Adrenal gland (tissue), 12 donors: ENCODE measurements around the gene FJX1. TPM values are rescaled to one million over a fixed set of nuclear protein-coding genes. Genes with fewer than 3 reads are reported as not detected.

Experiments
- DNase-seq, 7 donors: peaks; one replicate each; pipeline ENCODE4 v3.0.0-alpha.2; 2019 to 2020
- H3K27ac ChIP-seq, 5 donors: fragments of 200-600 bp; sonication (generic) in 4 of 5; 1 replicate in 3 of 5; 2 replicates in 2 of 5; pipeline versions ENCODE4 v1.5.1 to v1.8.0; 2016 to 2020; ENCODE audit warnings: mild to moderate bottlenecking in 1 of 5
- H3K27me3 ChIP-seq: fragments of 200-600 bp; 2 replicates; pipeline ENCODE4 v1.8.0; 2021
- H3K36me3 ChIP-seq, 2 donors: fragments of 200-600 bp; replicated peaks in 1 of 2; 1 replicate in 1 of 2; 2 replicates in 1 of 2; pipeline versions ENCODE4 v1.5.1 to v1.8.0; 2018 to 2022
- H3K4me1 ChIP-seq, 2 donors: fragments of 200-600 bp; replicated peaks in 1 of 2; 1 replicate in 1 of 2; 2 replicates in 1 of 2; pipeline versions ENCODE4 v1.5.1 to v1.8.0; 2018 to 2021
- H3K4me3 ChIP-seq, 4 donors: fragments of 200-600 bp; sonication (generic) in 3 of 4; one replicate each; pipeline ENCODE4 v1.5.1; 2016 to 2018
- H3K9me3 ChIP-seq, 3 donors: fragments of 200-600 bp; sonication (generic) in 1 of 3; replicated peaks in 1 of 3; 1 replicate in 2 of 3; 2 replicates in 1 of 3; pipeline versions ENCODE4 v1.5.1 to v1.8.0; 2016 to 2021
- POLR2A ChIP-seq, 2 donors: fragments of 450-650 bp; IDR thresholded peaks; one replicate each; pipeline ENCODE4 v1.6.1; 2017; ENCODE audit warnings: antibody characterized with exemption in 2 of 2, mild to moderate bottlenecking in 2 of 2, moderate library complexity in 1 of 2
- WGBS, 4 donors: extraction: QIAGEN DNeasy Blood & Tissue Kit in 2 of 4; methylation state at CpG; one replicate each; pipeline versions ENCODE4 v1.1.5 to v1.1.7; 2013 to 2017; 5-methylcytosine and 5-hydroxymethylcytosine counted together
- intact Hi-C, 2 donors: fragments of 100-400 bp; cut with DNase I; formaldehyde crosslinking; loops; one replicate each; pipeline versions ENCODE4 v1.14.1 to v1.15.0; 2022 to 2023
- polyA plus RNA-seq, 3 donors: library from polyadenylated mRNA; stranded (reverse); fragments of 200-250 nt in 2 of 3; fragments of 350-450 nt in 1 of 3; fragmentation: Illumina TruSeq in 1 of 3; extraction: RNeasy Lipid Tissue Mini Kit (QIAGEN cat#74804) in 1 of 3; gene quantifications; one replicate each; pipeline ENCODE4 v1.2.3, GENCODE V29; 2013 to 2014
- total RNA-seq, 9 donors: library from RNA; depleted of rRNA in 4 of 9; stranded (reverse); fragments of >200 nt in 4 of 9; fragments of 120-200 nt in 1 of 9; fragmentation: NEBNext Ultra II Directional in 1 of 9; extraction: Animal tissue kit (Norgen Biotek cat#: 25700) in 1 of 9; gene quantifications; one replicate each; pipeline versions ENCODE4 v1.1.0 to v1.2.4, GENCODE V29; 2013 to 2023
- TF ChIP-seq, protein P1 (sequence below), 6 experiments: fragments of 450-650 bp in 4 of 6; fragments of 200-600 bp in 2 of 6; sonication (generic) in 1 of 6; IDR thresholded peaks; 1 replicate in 5 of 6; 2 replicates in 1 of 6; pipeline versions ENCODE4 v1.5.1 to v1.8.0; 2016 to 2021; ENCODE audit warnings: antibody characterized with exemption in 6 of 6, mild to moderate bottlenecking in 2 of 6, moderate library complexity in 1 of 6
- donor health status: healthy with polysubstance abuse.
- donor health status: Bipolar disorder and iron deficiency.
- donor health status: DM: yes; HTN: yes; CAD: no.
- donor health status: DM: no; HTN: no; CAD: no.
- donor health status: DM: no; HTN: no; CAD: no.
- donor health status: DM: yes; HTN: yes; CAD: no.

FJX1 gene
- total and polyA plus RNA-seq, 12 donors = 1.1 to 37.1 (median 9.1) TPM

- Histone ChIP-seq H3K27ac (no peak overlapping the region), H3K27me3 (no peaks in the 10 kb centered on the region), H3K36me3 (no peaks in the 10 kb centered on the region), H3K4me3 (no peak overlapping the region), H3K4me1 (peaks cover 13 to 37% of the 10 kb centered on the region in 2 donors), H3K9me3 (no peaks in the 10 kb centered on the region)
- intact Hi-C loops = no loop called here
- WGBS, 4 donors = 91 to 98% (median 92%) methylated on average over 4 of the region's 4 CpGs
- DNase-seq = no peak
- no peak for TF ChIP-seq POLR2A (IDR thresholded peaks at IDR 0.05)
- TF ChIP-seq, protein P1, sequence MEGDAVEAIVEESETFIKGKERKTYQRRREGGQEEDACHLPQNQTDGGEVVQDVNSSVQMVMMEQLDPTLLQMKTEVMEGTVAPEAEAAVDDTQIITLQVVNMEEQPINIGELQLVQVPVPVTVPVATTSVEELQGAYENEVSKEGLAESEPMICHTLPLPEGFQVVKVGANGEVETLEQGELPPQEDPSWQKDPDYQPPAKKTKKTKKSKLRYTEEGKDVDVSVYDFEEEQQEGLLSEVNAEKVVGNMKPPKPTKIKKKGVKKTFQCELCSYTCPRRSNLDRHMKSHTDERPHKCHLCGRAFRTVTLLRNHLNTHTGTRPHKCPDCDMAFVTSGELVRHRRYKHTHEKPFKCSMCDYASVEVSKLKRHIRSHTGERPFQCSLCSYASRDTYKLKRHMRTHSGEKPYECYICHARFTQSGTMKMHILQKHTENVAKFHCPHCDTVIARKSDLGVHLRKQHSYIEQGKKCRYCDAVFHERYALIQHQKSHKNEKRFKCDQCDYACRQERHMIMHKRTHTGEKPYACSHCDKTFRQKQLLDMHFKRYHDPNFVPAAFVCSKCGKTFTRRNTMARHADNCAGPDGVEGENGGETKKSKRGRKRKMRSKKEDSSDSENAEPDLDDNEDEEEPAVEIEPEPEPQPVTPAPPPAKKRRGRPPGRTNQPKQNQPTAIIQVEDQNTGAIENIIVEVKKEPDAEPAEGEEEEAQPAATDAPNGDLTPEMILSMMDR (IDR thresholded peaks at IDR 0.05) = no peak
Measured at GRCh38 chr11:35588627-35589026, 29.6 kb upstream of the FJX1 start.

DNA sequence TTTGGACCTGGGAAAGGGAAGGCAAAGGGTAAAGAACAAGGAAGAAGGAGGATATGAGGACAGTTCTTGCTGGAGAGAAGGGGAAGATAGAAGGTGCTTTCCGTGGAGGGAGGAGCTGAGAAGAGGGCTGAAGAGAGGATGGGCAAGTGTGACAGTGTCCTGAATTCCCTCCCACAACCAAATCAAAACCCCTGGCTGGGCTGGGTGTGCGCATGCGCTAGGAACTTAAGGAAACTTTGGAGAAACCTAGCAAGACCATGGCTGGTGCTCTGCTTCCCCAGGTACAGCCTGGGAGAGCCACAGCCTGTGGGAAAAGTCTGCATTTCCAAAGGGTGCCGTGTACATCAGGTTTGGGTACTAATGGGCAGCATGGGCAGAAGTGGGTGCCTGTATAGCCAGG, 29.0 kb upstream of the FJX1 start:
- Histone ChIP-seq H3K9me3 (no peaks in the 10 kb centered on the region), H3K4me3 (no peak overlapping the region), H3K27me3 (no peaks in the 10 kb centered on the region), H3K4me1 (peaks cover 11 to 30% of the 10 kb centered on the region in 2 donors), H3K36me3 (no peaks in the 10 kb centered on the region), H3K27ac (no peak overlapping the region)
- TF ChIP-seq, protein P1 (IDR thresholded peaks at IDR 0.05) = no peak
- 80 to 97% (median 95%) methylated on average over 4 of the region's 4 CpGs for WGBS, 4 donors
- DNase-seq = no peak
- intact Hi-C loops = no loop called here

- Histone ChIP-seq H3K36me3 (no peaks in the 10 kb centered on the region), H3K27me3 (no peaks in the 10 kb centered on the region), H3K9me3 (no peaks in the 10 kb centered on the region), H3K4me3 (no peak overlapping the region), H3K4me1 (peaks cover 7 to 20% of the 10 kb centered on the region in 2 donors), H3K27ac (no peak overlapping the region)
- no peak for DNase-seq
- TF ChIP-seq, protein P1 (IDR thresholded peaks at IDR 0.05) = no peak
- no peak for TF ChIP-seq POLR2A (IDR thresholded peaks at IDR 0.05)
- intact Hi-C loops = no loop called here
Measured at GRCh38 chr11:35590412-35590811, 27.8 kb upstream of the FJX1 start.

DNA sequence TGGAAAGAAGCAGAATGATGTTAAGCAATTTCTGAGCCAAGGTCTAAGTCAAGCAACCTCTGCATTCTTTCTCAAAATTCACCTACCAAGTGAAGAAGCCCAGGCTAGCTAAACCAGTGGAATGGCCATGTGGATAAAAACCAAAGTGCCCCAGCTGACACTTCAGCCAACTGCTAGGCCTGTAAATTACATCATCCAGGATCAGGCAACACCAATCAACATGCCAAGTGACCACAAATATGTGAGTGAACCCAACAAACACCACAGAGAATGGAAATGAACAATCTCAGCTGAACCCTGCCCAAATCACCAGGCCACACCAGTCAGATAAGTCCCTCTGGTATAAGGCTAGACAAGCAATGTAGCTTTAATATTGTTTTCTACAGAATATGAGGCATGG, 25.1 kb upstream of the FJX1 start:
- no peak overlapping the region for H3K4me3 ChIP-seq
- no peaks in the 10 kb centered on the region for H3K27me3 ChIP-seq
- intact Hi-C loops = no loop called here
- H3K27ac ChIP-seq = no peak overlapping the region
- H3K9me3 ChIP-seq = no peaks in the 10 kb centered on the region
- no peaks in the 10 kb centered on the region for H3K36me3 ChIP-seq
- TF ChIP-seq POLR2A (IDR thresholded peaks at IDR 0.05) = no peak
- TF ChIP-seq, protein P1 (IDR thresholded peaks at IDR 0.05) = no peak
- DNase-seq = no peak
- H3K4me1 ChIP-seq = no peaks in the 10 kb centered on the region
